ENCODE measurements around the gene ELN. TPM values are rescaled to one million over a fixed set of nuclear protein-coding genes. Genes with fewer than 3 reads are reported as not detected.
"Not testable (repeated sequence)": the region's sequence is repeated elsewhere in the genome, so short reads cannot be mapped to it uniquely, and the experiment has no call there.

The ELN gene
- total RNA-seq, 1 donor from 2014 or later: 8.1 TPM

- no peak for ATAC-seq
- DNase-seq (ENCODE audit: low spot score): no peak
Measured at GRCh38 chr7:74040101-74040790, 12.3 kb downstream of the ELN start.

- DNase-seq (ENCODE audit: low spot score): no peak
- ATAC-seq: no peak
Measured at GRCh38 chr7:74040791-74041520, 13.0 kb downstream of the ELN start.

- DNase-seq (ENCODE audit: low spot score) (no peak), ATAC-seq (no peak)
Measured at GRCh38 chr7:74042746-74043522, 15.0 kb downstream of the ELN start.

GRCh38 chr7:74043523-74043951 is 15.6 kb downstream of the ELN start:
- DNase-seq (ENCODE audit: low spot score) (no peak), ATAC-seq (no peak)

GRCh38 chr7:74044366-74045350 is 16.7 kb downstream of the ELN start:
- DNase-seq (ENCODE audit: low spot score) (no peak), ATAC-seq (no peak)

GRCh38 chr7:74046581-74046980 is 18.6 kb downstream of the ELN start:
- not testable (repeated sequence) for DNase-seq (ENCODE audit: low spot score)

GRCh38 chr7:74047804-74048380 is 19.9 kb downstream of the ELN start:
- ATAC-seq: no peak
- no peak for DNase-seq (ENCODE audit: low spot score)

More at GRCh38 chr7:74046581-74046980, 18.6 kb downstream of the ELN start:
- not testable (repeated sequence) for ATAC-seq

GRCh38 chr7:74048999-74049599 is 21.1 kb downstream of the ELN start:
- DNase-seq (ENCODE audit: low spot score): no peak
- no peak for ATAC-seq

- DNase-seq (ENCODE audit: low spot score) (no peak), ATAC-seq (no peak)
Measured at GRCh38 chr7:74049997-74050798, 22.2 kb downstream of the ELN start.

- ATAC-seq (peak; percentile 13), DNase-seq (ENCODE audit: low spot score) (no peak)
Measured at GRCh38 chr7:74051193-74051592, 23.2 kb downstream of the ELN start.

- DNase-seq (ENCODE audit: low spot score) (no peak), ATAC-seq (peak; percentile 83)
Measured at GRCh38 chr7:74051629-74052410, 23.8 kb downstream of the ELN start.

- no peak for ATAC-seq
Measured at GRCh38 chr7:74052628-74053027, 24.7 kb downstream of the ELN start.

GRCh38 chr7:74053589-74054186 is 25.7 kb downstream of the ELN start:
- ATAC-seq (no peak), DNase-seq (ENCODE audit: low spot score) (no peak)

More at GRCh38 chr7:74052628-74053027, 24.7 kb downstream of the ELN start:
- DNase-seq (ENCODE audit: low spot score): no peak

- ATAC-seq: no peak
- DNase-seq (ENCODE audit: low spot score): no peak
Measured at GRCh38 chr7:74056096-74056915, 28.3 kb downstream of the ELN start.

GRCh38 chr7:74057216-74057925 is 29.4 kb downstream of the ELN start:
- ATAC-seq (no peak), DNase-seq (ENCODE audit: low spot score) (no peak)

- ATAC-seq: no peak
- no peak for DNase-seq (ENCODE audit: low spot score)
Measured at GRCh38 chr7:74057987-74058386, 30.0 kb downstream of the ELN start.

Measured in left lobe of liver (tissue), 2 donors.